NCI-H128 (cell line): ENCODE results near the gene SLC37A2.
"Not testable (repeated sequence)": the region's sequence is repeated elsewhere in the genome, so short reads cannot be mapped to it uniquely, and the experiment has no call there.

Source experiments
- DNase-seq: peaks from one replicate; lab custom pipeline; 2025; ENCODE audit not compliant: unreplicated experiment; lab: John Stamatoyannopoulos, UW

SLC37A2 gene

DNA sequence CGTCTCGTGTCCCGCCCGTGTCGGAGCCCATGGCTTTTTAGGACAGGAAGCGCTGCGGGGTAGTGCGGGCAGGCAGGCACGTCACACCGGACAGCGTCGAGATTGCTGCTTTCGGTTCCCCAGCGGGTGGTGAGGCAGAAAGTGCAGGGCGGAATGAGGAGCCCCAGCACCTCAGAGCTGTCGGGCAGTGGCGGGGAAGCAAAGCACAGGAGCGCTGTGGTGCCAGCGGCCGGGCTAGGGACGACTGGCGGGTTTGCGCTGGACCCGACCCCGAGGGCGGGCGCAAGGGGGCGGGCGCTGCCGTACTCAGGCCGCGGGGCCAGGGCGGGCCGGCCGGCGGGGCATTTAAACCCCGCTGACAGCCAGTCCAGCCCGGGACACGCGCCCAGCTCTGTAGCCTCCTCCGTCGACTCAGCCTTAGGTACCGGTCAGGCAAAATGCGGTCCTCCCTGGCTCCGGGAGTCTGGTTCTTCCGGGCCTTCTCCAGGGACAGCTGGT lies at the start of gene SLC37A2:
Gene SLC37A2 (plus strand): TSS at position 375 of the 498 bp plus-strand sequence. CDS start 63 bp downstream, at position 438.
- no peak for DNase-seq

DNA sequence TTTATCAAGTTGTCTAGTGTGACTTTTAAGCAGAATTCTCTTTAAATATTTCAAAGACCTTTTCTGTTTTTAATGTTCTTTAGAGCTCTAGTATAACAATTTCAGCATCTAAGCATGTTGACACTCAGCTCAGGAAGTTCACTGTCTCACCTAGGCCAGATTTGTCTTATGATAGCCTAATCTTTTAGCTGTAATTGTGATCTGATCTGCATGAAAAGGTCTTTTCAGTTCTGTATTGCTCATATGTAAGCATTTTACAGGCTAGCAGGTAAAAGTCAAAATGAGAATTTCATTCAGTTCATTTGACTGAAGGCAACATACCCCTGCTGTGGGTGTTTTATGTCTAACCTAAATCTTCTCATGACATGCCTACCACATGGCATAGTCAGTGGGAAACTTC lies 46.7 kb upstream of the SLC37A2 start:
- no peak for DNase-seq

DNA sequence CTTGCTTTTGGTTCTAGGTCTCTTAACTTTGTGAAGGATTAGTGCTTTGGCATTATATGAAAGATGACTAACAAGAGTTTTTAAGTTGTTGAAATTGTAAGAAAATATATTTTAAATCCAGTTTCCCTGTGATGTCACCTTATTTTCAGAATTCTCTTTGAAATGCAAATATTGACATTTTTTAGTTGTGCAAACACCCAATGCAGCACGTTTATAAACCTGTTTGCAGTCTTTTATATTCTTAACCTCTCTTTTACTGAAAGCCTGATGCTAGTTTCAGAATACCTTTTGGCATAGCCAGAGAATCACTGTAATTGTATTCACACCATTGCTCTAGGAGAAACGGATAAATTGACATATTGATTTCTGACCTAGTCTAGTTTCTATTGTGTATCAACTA lies 42.8 kb upstream of the SLC37A2 start:
- no peak for DNase-seq

DNA sequence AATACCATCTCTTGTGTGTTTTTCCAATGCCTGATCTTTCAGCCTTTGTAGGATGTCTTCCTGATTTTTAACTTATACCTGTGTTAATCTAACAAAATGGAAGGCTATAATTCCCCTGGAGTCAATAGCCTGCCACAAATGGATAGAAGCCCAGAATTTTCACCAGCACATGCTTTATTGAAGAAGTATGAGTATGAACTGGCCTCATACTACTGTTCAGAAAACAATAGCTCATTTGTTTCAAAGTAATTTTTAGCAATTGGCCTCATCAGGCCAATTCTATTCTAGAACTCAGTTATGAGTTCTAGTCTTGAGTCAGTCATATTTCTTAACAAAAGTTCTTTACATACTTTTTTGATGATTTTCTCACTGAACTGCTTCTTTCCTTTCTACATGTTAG lies 40.6 kb upstream of the SLC37A2 start:
- DNase-seq, result no peak

DNA sequence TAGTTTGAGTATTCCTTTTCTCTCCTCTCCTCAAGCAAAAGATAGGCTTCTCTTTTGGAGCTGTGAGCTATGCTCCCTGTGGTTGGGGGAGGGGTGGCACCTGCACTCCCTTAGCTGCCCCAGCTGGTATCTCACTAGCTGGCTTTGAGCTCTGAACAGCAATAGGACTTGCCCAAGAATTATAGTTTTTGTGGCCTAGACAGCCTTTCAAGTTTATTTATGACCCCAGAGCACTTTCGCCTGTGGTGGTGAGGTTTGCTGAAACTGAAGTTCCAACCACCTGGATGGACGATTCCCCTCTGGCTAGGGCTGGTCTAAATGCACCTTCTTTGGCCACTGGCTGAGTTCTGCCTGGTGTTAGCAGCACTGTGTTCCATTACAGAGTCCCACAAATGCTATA lies 37.1 kb upstream of the SLC37A2 start:
- DNase-seq, result no peak

DNA sequence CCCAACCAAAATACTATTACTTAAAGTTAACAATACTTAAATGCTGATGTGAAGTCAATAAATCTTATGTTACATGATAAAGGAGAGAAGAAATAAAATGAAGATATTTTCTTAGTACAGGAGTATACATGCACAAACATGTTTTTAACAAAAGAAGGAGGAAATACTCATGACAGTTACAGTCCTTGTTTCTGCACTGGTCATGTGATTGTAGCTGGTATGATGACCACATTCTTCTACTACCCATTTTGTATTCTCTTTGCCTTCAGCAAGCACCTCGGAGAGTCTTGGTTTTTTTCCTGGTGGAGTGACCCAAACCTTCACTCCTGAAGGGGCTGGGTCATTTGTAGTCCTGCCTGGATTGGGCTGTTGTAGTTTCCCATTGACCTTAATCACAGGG lies 33.7 kb upstream of the SLC37A2 start:
- not testable (repeated sequence) for DNase-seq

DNA sequence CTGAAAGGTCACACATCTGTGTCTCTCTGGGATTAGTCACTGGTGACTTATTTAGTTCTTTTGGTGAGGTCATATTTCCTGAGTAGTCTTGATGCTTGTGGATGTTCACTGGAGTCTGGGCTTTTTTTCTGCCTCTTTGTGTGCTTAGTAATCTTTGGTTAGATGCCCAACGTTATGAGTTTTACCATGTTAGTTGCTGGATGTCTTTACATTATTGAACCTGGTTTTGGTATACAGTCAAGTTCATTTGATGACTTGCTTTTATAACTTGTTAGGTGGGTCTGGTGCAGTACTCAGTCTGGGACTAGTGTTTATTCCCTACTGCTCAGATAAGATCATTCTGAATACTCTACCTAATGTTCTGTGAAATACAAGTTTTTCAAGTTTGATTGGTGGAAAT lies 26.2 kb upstream of the SLC37A2 start:
- DNase-seq, result no peak

DNA sequence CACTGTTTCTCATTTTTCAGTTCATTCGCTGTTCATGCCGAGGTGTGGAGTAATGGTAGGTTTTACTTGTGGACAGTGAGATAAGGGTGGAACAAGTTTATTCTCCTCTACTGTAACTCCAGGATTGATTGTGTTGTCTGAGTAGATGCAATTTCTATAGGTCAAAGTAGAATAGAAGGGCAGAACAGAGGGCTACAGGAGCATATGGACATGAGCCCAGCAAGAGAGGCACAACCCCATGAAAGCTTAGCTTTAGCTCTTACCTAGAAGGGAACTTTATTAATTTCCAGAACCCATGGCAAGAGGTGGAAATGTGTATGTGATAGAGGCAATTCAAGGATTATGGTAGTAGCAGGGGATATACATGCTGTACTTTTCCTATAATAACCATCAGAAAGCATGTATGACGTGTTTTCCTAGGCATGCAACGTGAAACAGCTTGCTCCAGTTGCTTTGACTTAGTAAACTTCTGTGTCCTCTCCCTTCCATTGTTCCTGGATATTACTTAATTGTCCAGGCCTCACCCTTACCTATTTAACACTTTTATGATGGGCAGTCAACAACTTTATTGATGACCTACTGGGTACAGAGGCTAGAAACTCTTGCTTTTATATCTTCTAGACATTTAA lies 13.8 kb upstream of the SLC37A2 start:
- DNase-seq, result no peak

DNA sequence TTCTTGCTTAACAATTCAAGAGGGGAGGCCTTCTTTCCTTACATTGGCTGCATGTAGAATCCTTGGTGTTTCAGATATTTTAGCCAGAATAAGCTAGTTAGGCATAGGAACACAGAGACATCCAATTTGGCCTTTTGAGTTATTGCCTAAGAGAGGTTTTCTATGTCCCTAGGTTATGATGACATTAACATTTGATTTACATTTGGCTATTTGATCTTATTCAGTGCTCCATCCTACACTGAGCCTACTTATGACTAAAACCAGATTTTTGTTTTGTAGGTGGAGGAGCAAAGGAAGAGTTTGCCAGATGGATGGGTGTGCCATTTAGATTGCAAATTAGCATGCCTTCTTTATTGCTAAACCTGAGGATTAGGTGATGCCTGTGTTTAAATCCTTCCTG lies 11.1 kb upstream of the SLC37A2 start:
- DNase-seq, result no peak

DNA sequence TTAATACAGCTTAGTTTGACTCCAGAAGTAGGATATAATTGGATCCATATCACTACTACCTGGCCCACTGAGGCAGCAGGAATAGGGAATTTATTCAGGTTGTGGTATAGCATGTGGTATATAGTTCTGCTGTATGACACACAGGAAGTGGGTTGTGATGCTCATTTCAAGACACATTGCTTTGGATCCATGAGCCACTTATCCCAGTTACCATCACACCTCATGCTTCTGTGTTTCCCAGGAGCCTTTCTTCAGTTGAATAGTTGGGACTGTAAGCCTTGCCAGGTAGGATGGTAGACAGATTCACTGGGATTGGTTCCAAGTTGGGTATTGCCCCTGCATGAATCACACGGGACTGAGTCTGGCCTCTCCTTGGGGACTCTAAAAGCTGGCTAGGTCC lies 9.9 kb upstream of the SLC37A2 start:
- DNase-seq, result no peak

DNA sequence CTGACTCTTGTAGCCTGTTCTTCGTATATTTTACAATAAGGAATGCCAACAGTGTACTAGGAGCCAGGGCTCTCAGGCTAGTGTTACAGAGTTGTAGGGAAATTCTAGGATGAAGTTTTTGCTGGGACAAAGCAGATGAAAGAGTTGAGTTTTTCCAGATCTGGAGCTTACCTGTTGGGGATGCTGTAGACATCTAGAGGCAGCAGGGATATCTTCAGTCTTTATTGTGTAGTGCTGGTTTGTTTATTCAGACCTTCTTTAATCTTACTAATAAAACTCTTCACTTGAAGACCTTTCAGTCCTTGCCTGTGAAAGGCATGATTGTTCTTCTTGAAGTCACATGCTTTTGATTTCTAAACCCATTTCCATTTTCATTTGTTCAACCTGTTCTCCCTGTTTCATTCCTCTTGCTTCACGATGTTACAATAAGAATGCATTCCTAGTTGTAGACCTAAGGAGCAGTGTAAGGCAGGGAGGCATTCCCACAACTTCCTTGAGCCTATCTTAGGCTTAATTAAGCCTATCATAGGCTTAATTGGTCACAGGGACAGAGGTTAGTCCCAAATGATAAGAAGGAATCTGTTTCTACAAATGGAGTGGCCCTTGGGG lies 7.9 kb upstream of the SLC37A2 start:
- no peak for DNase-seq

DNA sequence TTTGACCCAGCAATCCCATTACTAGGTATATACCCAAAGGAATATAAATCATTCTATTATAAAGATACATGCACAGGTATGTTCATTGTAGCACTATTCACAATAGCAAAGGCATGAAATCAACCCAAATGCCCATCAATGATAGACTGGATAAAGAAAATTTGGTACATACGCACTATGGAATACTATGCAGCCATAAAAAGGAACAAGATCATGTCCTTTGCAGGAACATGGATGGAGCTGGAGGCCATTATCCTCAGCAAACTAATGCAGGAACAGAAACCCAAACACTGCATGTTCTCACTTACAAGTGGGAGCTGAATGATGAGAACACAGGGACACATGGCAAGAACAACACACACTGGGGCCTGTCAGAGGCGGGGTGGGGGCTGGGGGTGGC lies 7.0 kb upstream of the SLC37A2 start:
- not testable (repeated sequence) for DNase-seq

DNA sequence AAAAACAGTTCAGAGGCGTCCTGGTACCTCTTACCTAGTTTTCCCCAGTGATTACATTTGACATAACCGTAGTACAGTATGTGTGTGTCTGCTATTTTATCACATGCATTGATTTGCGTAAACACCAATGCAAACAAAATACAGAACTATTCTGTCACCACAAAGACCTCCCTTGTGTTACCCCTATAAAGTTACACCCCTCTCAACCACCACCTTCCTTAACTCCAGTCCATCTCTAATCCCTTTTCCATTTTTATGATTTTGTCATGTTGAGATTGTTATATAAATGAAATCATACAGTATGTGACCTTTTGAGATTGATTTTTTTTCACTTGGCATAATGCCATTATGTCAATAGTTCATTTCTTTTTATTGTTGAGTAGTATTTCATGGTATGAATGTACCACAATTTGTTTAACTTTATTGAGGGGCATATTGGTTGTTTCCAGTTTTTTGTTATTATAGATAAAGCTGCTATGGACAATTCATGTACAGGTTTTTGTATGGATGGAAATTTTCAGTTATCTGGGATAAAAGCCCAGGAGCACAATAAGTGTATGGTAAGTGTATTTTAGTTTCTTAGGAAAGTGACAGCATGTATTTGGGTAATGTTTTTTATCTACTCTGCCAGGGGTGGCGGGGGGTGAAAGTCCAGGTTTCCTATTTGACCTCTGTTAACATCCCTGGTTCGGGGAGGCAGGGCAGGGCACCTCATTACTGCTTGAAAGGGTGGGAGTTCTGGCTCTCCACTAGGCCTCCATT lies 6.0 kb upstream of the SLC37A2 start:
- DNase-seq, result no peak

DNA sequence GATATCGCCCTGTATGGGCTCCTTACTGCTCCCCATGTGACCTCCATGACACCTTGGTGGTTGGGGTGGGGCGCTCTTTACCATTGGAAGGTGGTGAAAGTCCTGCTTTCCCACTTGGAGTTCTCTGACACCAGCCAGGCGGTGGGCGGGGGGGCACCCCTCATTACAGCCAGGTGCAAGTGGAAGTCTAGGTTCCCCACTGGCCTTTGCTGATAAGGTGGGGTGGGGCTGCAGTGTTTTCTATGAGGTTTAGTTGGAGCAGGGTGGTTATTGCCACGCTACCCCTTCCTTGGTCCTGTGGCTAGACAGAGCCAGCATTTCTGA lies 5.5 kb upstream of the SLC37A2 start:
- no peak for DNase-seq

DNA sequence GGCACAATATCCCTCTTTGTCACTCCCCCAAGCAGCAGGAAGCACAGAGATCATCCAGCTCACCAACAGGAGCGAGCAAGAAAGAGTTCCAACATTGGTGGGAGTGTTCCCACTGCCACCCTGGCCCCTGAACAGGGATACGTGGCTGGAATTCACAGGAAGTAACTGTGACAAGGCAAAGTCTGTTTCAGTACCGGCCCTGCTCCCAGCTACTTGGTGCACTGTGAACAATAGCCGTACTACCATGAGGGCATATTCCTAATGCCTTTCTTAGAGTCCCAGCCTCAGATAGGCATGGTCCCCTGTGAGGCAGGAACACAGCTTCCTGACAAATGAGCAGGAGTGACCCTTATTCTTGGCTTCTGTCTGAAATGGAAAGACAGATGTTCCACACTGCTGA lies 1.8 kb upstream of the SLC37A2 start:
- DNase-seq, result no peak

DNA sequence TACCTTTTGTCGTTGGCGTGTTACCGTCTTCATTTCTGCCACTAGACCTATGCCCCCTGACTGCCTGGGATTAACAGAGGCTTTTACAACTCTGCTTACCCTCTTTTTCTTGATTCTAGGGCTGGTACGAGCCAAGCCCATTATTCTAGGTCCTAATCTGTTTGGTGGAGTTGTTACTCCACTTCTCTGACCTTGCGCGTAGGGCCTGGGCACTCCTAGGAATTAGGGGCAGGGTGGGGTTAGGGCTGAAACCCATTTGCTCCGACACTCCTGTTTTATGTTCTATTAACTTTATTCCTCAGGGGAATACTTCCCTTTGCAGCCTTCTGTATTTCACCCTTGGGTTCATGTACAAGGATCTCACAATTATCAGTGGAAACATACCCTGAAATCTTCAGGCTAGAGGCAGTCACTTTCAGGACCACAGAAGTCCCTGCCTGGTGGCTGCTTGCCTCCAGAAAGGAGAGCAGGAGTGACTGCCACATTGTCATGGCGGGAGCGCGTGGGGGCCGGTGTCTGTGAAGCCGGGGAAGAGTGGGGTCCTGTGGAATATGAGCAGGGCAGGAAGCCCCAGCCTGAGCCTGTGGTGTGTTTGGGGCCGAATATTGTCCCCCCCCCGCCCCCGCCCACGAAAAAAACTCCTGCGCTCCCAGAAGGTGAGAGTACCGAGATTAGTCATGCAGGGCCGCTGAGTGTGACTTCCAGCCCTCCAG lies 731 bp upstream of the SLC37A2 start:
- DNase-seq, result no peak

DNA sequence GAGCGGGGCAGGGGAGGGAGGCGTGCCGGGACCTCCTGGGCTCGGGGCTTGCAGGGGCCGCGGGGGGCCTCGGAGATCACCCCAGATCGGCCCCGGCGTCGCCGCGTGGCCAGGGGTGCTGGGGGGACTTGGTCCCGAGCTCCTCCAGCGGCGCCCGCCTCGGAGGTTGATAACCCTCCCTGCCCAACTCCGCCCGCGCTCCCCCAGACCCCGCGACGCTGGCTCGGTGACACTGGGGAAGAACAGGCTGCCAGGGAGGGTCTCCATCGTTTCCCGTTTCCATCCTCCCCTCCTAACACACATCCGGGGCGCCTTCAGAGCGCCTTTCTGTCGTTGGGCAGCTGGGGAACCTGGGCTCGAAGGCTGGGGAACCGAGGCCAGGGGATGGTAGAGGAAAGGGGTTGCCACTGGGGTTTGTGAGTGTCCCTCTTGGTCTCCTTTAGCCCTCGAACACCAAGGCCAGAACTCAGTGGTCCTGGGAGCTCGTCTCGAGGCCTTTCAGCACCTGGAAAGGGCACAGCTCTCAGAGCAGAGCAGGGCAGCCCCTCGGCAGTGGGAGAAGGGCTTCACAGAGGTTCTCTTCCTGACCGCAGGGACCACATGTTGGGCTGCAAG lies 431 bp downstream of the SLC37A2 start:
- DNase-seq, result no peak

DNA sequence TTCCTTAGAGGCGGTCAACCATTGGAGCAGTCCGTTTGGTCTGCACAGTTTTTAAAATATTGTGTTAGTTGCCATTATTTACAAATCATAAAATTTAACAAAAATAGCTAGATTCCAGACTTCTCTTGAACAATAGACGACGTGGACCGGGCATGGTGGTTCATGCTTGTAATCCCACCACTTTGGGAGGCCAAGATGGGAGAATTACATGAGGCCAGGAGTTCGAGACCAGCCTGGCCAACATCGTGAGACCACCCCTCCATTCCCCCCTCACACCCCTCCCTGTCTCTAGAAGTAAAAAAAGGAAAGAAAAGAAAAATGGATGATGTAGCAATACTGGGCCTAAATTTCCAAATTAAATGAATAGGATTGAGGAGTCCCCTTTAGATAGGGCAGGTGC lies 965 bp downstream of the SLC37A2 start:
- DNase-seq, result no peak

DNA sequence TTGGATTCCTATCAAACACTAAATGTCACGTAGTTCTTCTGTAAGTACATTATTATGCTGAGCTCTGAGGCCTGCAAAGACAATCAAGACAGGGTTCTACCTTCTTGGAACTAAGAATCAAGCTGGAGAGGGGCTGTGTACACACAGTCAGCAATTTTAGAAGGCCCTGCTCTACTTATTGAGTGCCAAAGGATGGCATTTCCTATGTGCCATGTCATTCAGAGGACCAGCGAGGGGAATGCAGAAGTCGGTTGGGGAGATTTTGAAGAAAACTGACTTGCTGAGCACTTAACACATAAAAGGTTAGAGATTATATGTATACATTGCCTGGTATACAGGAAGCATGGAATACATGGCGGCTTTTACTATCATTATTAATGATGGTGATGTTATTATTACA lies 5.3 kb downstream of the SLC37A2 start:
- DNase-seq, result no peak

DNA sequence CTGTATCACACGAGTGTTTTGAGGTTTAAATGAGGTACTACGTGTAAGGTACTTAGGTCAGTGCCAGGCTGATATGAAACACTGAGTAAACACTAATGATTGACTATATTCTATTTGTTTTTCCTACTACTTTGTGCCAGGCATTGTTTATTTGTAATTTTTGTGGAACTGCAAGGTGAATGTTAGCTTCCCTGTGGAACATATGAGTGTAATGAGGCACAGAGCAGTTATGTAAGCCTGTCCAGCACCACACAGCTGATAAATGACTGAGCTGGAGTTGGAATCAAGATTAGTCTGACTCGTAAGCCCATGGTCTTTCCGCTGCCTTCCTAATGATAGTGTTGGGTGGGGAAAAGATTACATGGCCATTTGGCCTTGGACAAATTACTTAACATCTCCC lies 5.9 kb downstream of the SLC37A2 start:
- no peak for DNase-seq

DNA sequence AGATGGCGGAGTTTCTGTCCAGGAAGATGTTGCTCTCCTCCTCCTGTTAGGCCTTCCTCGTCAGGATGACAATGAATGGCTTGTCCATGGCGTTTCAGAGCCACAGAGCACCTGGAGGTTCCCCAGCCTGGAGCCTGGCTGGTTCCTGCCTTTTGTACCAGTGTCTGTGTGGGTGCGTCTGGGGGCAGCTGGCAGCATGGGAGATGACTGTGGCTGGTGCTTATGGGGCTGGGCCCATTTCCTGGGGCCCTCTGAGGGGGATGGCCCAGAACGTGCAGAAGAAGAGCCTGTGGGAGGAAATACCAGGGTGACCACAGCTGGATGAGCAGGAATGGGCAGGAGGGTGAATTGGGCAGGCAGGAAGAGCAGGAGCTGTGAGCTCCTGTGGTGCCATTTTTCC lies 6.7 kb downstream of the SLC37A2 start:
- DNase-seq, result no peak
